Spleen (tissue), 7 donors: ENCODE measurements around the gene APAF1.

Source experiments
- POLR2A ChIP-seq, 3 donors: fragments of 450-650 bp; IDR thresholded peaks; one replicate each; pipeline ENCODE4 v1.5.1; 2017; ENCODE audit warnings: antibody characterized with exemption in 3 of 3, mild to moderate bottlenecking in 1 of 3
- TF ChIP-seq, protein P1 (sequence below), 11 experiments: fragments of 200-600 bp in 7 of 11; fragments of 450-650 bp in 4 of 11; sonication (generic) in 4 of 11; IDR thresholded peaks in 8 of 11; conservative IDR thresholded peaks in 3 of 11; 1 replicate in 7 of 11; 2 replicates in 4 of 11; pipeline versions ENCODE4 v1.4.0 to v1.8.0; 2016 to 2021; ENCODE audit warnings: antibody characterized with exemption in 11 of 11, inconsistent platforms in 4 of 11, mild to moderate bottlenecking in 1 of 11
- donor health status: DM: no; HTN: no; CAD: no; lungs with moderate emphysema.
- donor health status: DM: no; HTN: no; CAD: no.
- donor health status: DM: no; HTN: no; CAD: no.

DNA sequence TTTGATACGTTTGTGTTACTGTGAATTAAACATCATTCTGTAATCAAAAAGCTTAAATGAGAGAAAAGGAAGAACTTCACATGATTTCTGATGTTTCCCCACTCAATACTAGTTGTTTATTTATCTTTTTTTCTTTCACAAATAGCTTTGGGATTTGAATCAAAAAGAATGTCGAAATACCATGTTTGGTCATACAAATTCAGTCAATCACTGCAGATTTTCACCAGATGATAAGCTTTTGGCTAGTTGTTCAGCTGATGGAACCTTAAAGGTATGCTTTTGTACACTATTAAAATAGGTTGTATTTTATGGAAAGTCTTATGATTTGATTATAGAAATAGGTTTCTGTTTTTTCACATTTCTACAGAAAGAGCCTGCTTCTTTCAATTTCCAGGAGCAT, 41.5 kb downstream of the APAF1 start:
- TF ChIP-seq, protein P1, sequence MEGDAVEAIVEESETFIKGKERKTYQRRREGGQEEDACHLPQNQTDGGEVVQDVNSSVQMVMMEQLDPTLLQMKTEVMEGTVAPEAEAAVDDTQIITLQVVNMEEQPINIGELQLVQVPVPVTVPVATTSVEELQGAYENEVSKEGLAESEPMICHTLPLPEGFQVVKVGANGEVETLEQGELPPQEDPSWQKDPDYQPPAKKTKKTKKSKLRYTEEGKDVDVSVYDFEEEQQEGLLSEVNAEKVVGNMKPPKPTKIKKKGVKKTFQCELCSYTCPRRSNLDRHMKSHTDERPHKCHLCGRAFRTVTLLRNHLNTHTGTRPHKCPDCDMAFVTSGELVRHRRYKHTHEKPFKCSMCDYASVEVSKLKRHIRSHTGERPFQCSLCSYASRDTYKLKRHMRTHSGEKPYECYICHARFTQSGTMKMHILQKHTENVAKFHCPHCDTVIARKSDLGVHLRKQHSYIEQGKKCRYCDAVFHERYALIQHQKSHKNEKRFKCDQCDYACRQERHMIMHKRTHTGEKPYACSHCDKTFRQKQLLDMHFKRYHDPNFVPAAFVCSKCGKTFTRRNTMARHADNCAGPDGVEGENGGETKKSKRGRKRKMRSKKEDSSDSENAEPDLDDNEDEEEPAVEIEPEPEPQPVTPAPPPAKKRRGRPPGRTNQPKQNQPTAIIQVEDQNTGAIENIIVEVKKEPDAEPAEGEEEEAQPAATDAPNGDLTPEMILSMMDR (IDR thresholded peaks at IDR 0.05 in 8 of 11, conservative IDR thresholded peaks at IDR 0.05 in 3 of 11): no peak
- no peak for TF ChIP-seq POLR2A (IDR thresholded peaks at IDR 0.05)
